Adrenal gland (tissue), 19 donors: ENCODE measurements around the gene SLC17A4. TPM values are rescaled to one million over a fixed set of nuclear protein-coding genes. Genes with fewer than 3 reads are reported as not detected.
A peak's percentile ranks its signal among the peaks of the same experiment; 100 is the strongest.

Source experiments
- DNase-seq, 7 donors: peaks; one replicate each; pipeline ENCODE4 v3.0.0-alpha.2; 2019 to 2020
- H3K27ac ChIP-seq, 5 donors: fragments of 200-600 bp; sonication (generic) in 4 of 5; 1 replicate in 3 of 5; 2 replicates in 2 of 5; pipeline versions ENCODE4 v1.5.1 to v1.8.0; 2016 to 2020; ENCODE audit warnings: mild to moderate bottlenecking in 1 of 5
- H3K27me3 ChIP-seq: fragments of 200-600 bp; 2 replicates; pipeline ENCODE4 v1.8.0; 2021
- H3K36me3 ChIP-seq, 2 donors: fragments of 200-600 bp; replicated peaks in 1 of 2; 1 replicate in 1 of 2; 2 replicates in 1 of 2; pipeline versions ENCODE4 v1.5.1 to v1.8.0; 2018 to 2022
- H3K4me1 ChIP-seq, 2 donors: fragments of 200-600 bp; replicated peaks in 1 of 2; 1 replicate in 1 of 2; 2 replicates in 1 of 2; pipeline versions ENCODE4 v1.5.1 to v1.8.0; 2018 to 2021
- H3K4me3 ChIP-seq, 4 donors: fragments of 200-600 bp; sonication (generic) in 3 of 4; one replicate each; pipeline ENCODE4 v1.5.1; 2016 to 2018
- H3K9me3 ChIP-seq, 3 donors: fragments of 200-600 bp; sonication (generic) in 1 of 3; replicated peaks in 1 of 3; 1 replicate in 2 of 3; 2 replicates in 1 of 3; pipeline versions ENCODE4 v1.5.1 to v1.8.0; 2016 to 2021
- CTCF ChIP-seq, 6 experiments: fragments of 450-650 bp in 4 of 6; fragments of 200-600 bp in 2 of 6; sonication (generic) in 1 of 6; IDR thresholded peaks; 1 replicate in 5 of 6; 2 replicates in 1 of 6; pipeline versions ENCODE4 v1.5.1 to v1.8.0; 2016 to 2021; ENCODE audit warnings: antibody characterized with exemption in 6 of 6, mild to moderate bottlenecking in 2 of 6, moderate library complexity in 1 of 6
- POLR2A ChIP-seq, 2 donors: fragments of 450-650 bp; IDR thresholded peaks; one replicate each; pipeline ENCODE4 v1.6.1; 2017; ENCODE audit warnings: antibody characterized with exemption in 2 of 2, mild to moderate bottlenecking in 2 of 2, moderate library complexity in 1 of 2
- WGBS, 4 donors: extraction: QIAGEN DNeasy Blood & Tissue Kit in 2 of 4; methylation state at CpG; one replicate each; pipeline versions ENCODE4 v1.1.5 to v1.1.7; 2013 to 2017; 5-methylcytosine and 5-hydroxymethylcytosine counted together
- intact Hi-C, 2 donors: fragments of 100-400 bp; cut with DNase I; formaldehyde crosslinking; loops; one replicate each; pipeline versions ENCODE4 v1.14.1 to v1.15.0; 2022 to 2023
- long read RNA-seq, 10 donors: library from polyadenylated mRNA in 3 of 10; unstranded in 2 of 10; stranded (forward) in 1 of 10; transcript quantifications; one replicate each; pipeline ENCODE4 v2.0.0 and lab custom pipeline, GENCODE V29; 2021 to 2026
- polyA plus RNA-seq, 3 donors: library from polyadenylated mRNA; stranded (reverse); fragments of 200-250 nt in 2 of 3; fragments of 350-450 nt in 1 of 3; fragmentation: Illumina TruSeq in 1 of 3; extraction: RNeasy Lipid Tissue Mini Kit (QIAGEN cat#74804) in 1 of 3; gene quantifications; one replicate each; pipeline ENCODE4 v1.2.3, GENCODE V29; 2013 to 2014
- total RNA-seq, 9 donors: library from RNA; depleted of rRNA in 4 of 9; stranded (reverse); fragments of >200 nt in 4 of 9; fragments of 120-200 nt in 1 of 9; fragmentation: NEBNext Ultra II Directional in 1 of 9; extraction: Animal tissue kit (Norgen Biotek cat#: 25700) in 1 of 9; gene quantifications; one replicate each; pipeline versions ENCODE4 v1.1.0 to v1.2.4, GENCODE V29; 2013 to 2023
- donor health status: healthy with polysubstance abuse.
- donor health status: Bipolar disorder and iron deficiency.
- donor health status: DM: yes; HTN: yes; CAD: no.
- donor health status: DM: no; HTN: no; CAD: no.
- donor health status: DM: no; HTN: no; CAD: no.
- donor health status: DM: yes; HTN: yes; CAD: no.

SLC17A4 gene
- total RNA-seq (not detected), polyA plus RNA-seq (under 1 TPM in 1 of 3 donors, not detected in 2; 0.04 TPM)
- long read RNA-seq, donor 1, result 0 reads
- long read RNA-seq, donor 2, result 0 reads
- long read RNA-seq, donor 3, result 0 reads
- long read RNA-seq, donor 4, result 0 reads
- long read RNA-seq, donor 5, result 0 reads
- long read RNA-seq, donor 6, result 0 reads
- long read RNA-seq, donor 7, result 0 reads
- long read RNA-seq, donor 8, result 0 reads
- long read RNA-seq, donor 9, result 0 reads
- long read RNA-seq, donor 10, result 0 reads

GRCh38 chr6:25754535-25754934 is at the start of gene SLC17A4:
Gene SLC17A4, plus strand, starts transcription at chr6:25754742. Its CDS starts 7,221 bp downstream, at chr6:25761963.
- intact Hi-C loops, result no loop called here
- Histone ChIP-seq H3K4me3 (no peak within 1 kb of the TSS), H3K36me3 (no peaks in the 10 kb centered on the region), H3K27me3 (no peaks in the 10 kb centered on the region), H3K4me1 (no peaks in the 10 kb centered on the region), H3K27ac (no peak within 1 kb of the TSS), H3K9me3 (no peaks in the 10 kb centered on the region)
- no peak for TF ChIP-seq POLR2A (IDR thresholded peaks at IDR 0.05)
- TF ChIP-seq CTCF (IDR thresholded peaks at IDR 0.05), result no peak
- no peak for DNase-seq

GRCh38 chr6:25706314-25707014 is 48.1 kb upstream of the SLC17A4 start:
- Histone ChIP-seq H3K9me3 (no peaks in the 10 kb centered on the region), H3K4me1 (no peaks in the 10 kb centered on the region), H3K27me3 (no peaks in the 10 kb centered on the region), H3K27ac (no peak overlapping the region), H3K4me3 (no peak overlapping the region), H3K36me3 (no peaks in the 10 kb centered on the region)
- intact Hi-C loops, result no loop called here
- 77 to 86% (median 81%) methylated on average over 6 of the region's 6 CpGs for WGBS, 4 donors
- TF ChIP-seq CTCF (IDR thresholded peaks at IDR 0.05), result no peak
- TF ChIP-seq POLR2A (IDR thresholded peaks at IDR 0.05), result no peak
- peak in 6 of 7 donors; percentile 37 to 74 (median 56) for DNase-seq

- Histone ChIP-seq H3K27me3 (no peaks in the 10 kb centered on the region), H3K4me1 (no peaks in the 10 kb centered on the region), H3K9me3 (no peaks in the 10 kb centered on the region), H3K4me3 (no peak overlapping the region), H3K36me3 (no peaks in the 10 kb centered on the region), H3K27ac (no peak overlapping the region)
- DNase-seq, result no peak
- intact Hi-C loops, result loop anchor here in 1 of 2 donors (10.0 kb wide), 1 partner anchor 485 kb away; no protein-coding TSS in a partner anchor
- WGBS, 4 donors, result 87 to 96% (median 91%) methylated on average over 10 of the region's 10 CpGs
- TF ChIP-seq CTCF (IDR thresholded peaks at IDR 0.05) (no peak), POLR2A (IDR thresholded peaks at IDR 0.05) (no peak)
These were observed 44.8 kb upstream of the SLC17A4 start for GRCh38 chr6:25709761-25710160.

- H3K4me3 ChIP-seq, result no peak overlapping the region
- H3K27ac ChIP-seq, result no peak overlapping the region
- no peaks in the 10 kb centered on the region for H3K4me1 ChIP-seq
- no peaks in the 10 kb centered on the region for H3K9me3 ChIP-seq
- TF ChIP-seq CTCF (IDR thresholded peaks at IDR 0.05), result no peak
- no peak for TF ChIP-seq POLR2A (IDR thresholded peaks at IDR 0.05)
- DNase-seq, result no peak
- 69 to 92% (median 80%) methylated on average over 14 of the region's 14 CpGs for WGBS, 4 donors
- H3K36me3 ChIP-seq, result no peaks in the 10 kb centered on the region
- H3K27me3 ChIP-seq, result no peaks in the 10 kb centered on the region
- intact Hi-C loops, result loop anchor here in 1 of 2 donors (10.0 kb wide), 1 partner anchor 485 kb away; no protein-coding TSS in a partner anchor
These were observed 44.3 kb upstream of the SLC17A4 start for GRCh38 chr6:25710287-25710686.
